Measurements from ENCODE around the gene BSG. TPM values are rescaled to one million over a fixed set of nuclear protein-coding genes. Genes with fewer than 3 reads are reported as not detected.

The BSG gene
- total RNA-seq, 4 donors from 2014 or later: 211 to 305 (median 280) TPM

DNA sequence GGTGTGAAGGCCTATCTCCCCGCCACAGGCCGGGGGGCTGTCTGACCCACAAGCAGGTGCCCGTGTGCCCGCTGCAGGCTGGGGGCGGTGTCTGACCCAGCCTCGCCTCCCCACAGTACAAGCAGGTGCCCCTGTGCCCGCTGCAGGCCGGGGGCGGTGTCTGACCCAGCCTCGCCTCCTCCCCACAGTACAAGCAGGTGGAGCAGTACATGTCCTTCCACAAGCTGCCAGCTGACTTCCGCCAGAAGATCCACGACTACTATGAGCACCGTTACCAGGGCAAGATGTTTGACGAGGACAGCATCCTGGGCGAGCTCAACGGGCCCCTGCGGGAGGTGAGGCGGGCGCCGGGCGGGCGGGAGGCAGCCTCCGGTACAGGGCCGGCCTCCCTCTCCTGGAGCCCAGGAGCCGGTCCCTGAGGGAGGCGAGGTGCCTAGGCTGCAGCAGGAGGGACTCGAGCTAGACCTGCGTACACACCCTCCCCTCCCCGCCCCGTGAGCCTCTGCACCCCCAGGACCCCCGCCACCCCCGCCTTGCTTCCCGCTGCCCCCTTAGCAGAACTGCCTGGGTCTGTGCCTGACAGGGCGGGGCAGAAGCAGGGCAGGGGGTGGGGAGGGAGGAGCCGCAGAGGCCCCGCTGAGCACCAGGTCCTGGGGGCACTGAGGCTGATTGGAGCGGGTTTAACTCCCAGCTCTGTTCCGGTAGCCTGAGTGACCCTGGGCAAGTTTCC lies 37.8 kb downstream of the BSG start:
- no peaks in the 10 kb centered on the region for H3K4me1 ChIP-seq
- DNase-seq: no peak
- H3K4me3 ChIP-seq: no peak overlapping the region
- no peaks in the 10 kb centered on the region for H3K9me3 ChIP-seq
- intact Hi-C loops (cut with DNase I; ENCODE audit: low total_unique reads): no loop called here
- H3K27me3 ChIP-seq: no peaks in the 10 kb centered on the region
- TF ChIP-seq, protein P1, sequence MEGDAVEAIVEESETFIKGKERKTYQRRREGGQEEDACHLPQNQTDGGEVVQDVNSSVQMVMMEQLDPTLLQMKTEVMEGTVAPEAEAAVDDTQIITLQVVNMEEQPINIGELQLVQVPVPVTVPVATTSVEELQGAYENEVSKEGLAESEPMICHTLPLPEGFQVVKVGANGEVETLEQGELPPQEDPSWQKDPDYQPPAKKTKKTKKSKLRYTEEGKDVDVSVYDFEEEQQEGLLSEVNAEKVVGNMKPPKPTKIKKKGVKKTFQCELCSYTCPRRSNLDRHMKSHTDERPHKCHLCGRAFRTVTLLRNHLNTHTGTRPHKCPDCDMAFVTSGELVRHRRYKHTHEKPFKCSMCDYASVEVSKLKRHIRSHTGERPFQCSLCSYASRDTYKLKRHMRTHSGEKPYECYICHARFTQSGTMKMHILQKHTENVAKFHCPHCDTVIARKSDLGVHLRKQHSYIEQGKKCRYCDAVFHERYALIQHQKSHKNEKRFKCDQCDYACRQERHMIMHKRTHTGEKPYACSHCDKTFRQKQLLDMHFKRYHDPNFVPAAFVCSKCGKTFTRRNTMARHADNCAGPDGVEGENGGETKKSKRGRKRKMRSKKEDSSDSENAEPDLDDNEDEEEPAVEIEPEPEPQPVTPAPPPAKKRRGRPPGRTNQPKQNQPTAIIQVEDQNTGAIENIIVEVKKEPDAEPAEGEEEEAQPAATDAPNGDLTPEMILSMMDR (IDR thresholded peaks at IDR 0.05): no peak
- no peak for TF ChIP-seq POLR2A (IDR thresholded peaks at IDR 0.05)
- H3K27ac ChIP-seq: no peak overlapping the region
- H3K36me3 ChIP-seq: no peaks in the 10 kb centered on the region

DNA sequence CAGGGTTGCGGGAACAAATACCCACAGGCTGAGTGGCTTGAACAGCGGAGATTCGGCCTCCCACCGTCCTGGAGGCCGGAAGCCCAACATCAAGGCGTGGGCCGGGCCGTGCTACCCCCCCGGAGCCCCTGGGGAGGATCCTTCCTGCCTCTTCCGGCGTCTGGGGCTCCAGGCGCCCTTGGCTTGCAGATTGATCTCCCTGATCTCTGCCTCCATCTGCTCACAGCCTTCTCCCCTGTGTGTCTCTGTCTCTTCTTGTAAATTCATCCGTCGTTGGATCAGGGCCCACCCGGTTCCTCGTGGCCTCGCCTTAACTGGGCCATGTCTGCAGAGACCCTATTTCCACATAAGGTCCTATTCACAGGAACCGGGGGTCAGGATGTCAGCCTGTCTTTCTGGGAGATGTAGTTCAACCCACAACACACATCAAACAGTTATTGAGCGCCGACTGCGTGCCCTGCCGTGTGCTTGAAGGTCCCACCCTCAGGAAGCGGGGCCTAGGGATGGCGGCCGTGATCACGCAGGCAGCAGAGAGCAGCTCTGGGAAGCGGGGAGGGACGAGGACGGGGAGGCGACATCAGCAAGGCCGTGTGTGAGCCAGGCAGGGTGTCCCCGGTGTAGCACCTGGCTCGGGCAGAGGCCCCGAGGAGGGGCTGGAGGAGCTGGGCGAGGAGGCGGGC lies 38.5 kb downstream of the BSG start:
- H3K9me3 ChIP-seq: no peaks in the 10 kb centered on the region
- intact Hi-C loops (cut with DNase I; ENCODE audit: low total_unique reads): no loop called here
- no peak overlapping the region for H3K4me3 ChIP-seq
- no peak for TF ChIP-seq POLR2A (IDR thresholded peaks at IDR 0.05)
- TF ChIP-seq, protein P1 (IDR thresholded peaks at IDR 0.05): no peak
- H3K4me1 ChIP-seq: no peaks in the 10 kb centered on the region
- H3K27ac ChIP-seq: no peak overlapping the region
- H3K27me3 ChIP-seq: no peaks in the 10 kb centered on the region
- DNase-seq: peak in 1 of 2 donors; percentile 41
- H3K36me3 ChIP-seq: no peaks in the 10 kb centered on the region

DNA sequence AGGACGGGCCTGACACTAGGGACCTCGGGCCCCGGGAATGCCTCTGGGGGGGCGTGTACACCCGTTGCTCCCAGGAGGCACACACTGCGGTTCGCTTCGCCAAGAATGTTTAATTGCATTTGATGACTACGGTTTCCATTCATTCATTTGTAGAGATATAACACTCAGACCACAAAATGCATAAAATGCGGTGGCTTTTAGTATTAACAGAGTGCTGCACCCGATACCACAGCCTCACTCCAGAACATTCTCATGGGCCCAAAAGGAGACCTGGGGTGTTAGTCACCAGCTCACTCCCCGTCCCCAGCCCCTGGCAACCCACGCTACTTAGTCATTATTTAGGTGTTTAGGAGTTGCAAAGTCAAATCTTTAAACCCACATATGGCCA lies 39.1 kb downstream of the BSG start:
- H3K36me3 ChIP-seq: no peaks in the 10 kb centered on the region
- intact Hi-C loops (cut with DNase I; ENCODE audit: low total_unique reads): no loop called here
- no peak for DNase-seq
- TF ChIP-seq POLR2A (IDR thresholded peaks at IDR 0.05): no peak
- TF ChIP-seq, protein P1 (IDR thresholded peaks at IDR 0.05): no peak
- no peaks in the 10 kb centered on the region for H3K27me3 ChIP-seq
- H3K4me1 ChIP-seq: no peaks in the 10 kb centered on the region
- H3K4me3 ChIP-seq: no peak overlapping the region
- H3K27ac ChIP-seq: no peak overlapping the region
- no peaks in the 10 kb centered on the region for H3K9me3 ChIP-seq

DNA sequence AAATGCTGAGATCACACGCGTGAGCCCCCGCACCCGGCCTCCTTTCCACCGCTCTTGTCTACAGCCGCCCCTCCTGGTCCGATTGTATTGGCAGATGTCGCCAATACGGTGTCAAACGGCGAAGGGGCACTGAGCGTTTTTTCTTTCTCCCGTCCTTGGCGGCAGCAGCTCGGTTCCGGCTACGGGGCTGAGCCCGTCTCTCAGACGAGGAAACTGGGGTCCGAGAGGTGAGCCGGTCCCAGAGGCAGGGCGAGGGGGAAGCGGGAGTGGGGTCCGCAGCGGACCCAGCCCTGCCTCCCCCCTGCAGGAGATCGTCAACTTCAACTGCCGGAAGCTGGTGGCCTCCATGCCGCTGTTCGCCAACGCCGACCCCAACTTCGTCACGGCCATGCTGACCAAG lies 40.5 kb downstream of the BSG start:
- no peak overlapping the region for H3K27ac ChIP-seq
- no peak for DNase-seq
- no peaks in the 10 kb centered on the region for H3K9me3 ChIP-seq
- H3K4me1 ChIP-seq: no peaks in the 10 kb centered on the region
- TF ChIP-seq, protein P1 (IDR thresholded peaks at IDR 0.05): no peak
- TF ChIP-seq POLR2A (IDR thresholded peaks at IDR 0.05): no peak
- H3K27me3 ChIP-seq: no peaks in the 10 kb centered on the region
- intact Hi-C loops (cut with DNase I; ENCODE audit: low total_unique reads): no loop called here
- H3K36me3 ChIP-seq: no peaks in the 10 kb centered on the region
- H3K4me3 ChIP-seq: no peak overlapping the region
